Brain microvascular endothelial cell (primary cell): ENCODE results near the gene SYTL5.

Experiments used
- DNase-seq: peaks from one replicate; pipeline ENCODE4 v3.0.0-alpha.2; 2020
- H3K27ac ChIP-seq: fragments of 250-450 bp; sonication (Bioruptor Pico); 2 replicates; pipeline ENCODE4 v1.5.1; 2020; ENCODE audit warnings: mild to moderate bottlenecking, moderate library complexity
- H3K27me3 ChIP-seq: fragments of 250-450 bp; sonication (Bioruptor Pico); replicated peaks from 2 replicates; pipeline ENCODE4 v1.5.1; 2020; ENCODE audit warnings: mild to moderate bottlenecking
- H3K36me3 ChIP-seq: fragments of 250-450 bp; sonication (Bioruptor Pico); replicated peaks from 2 replicates; pipeline ENCODE4 v1.5.1; 2020; ENCODE audit warnings: mild to moderate bottlenecking
- H3K4me3 ChIP-seq: 2 replicates; pipeline ENCODE4 v1.5.1; 2011; ENCODE audit warnings: low read depth, mild to moderate bottlenecking, control low read depth, low read length, moderate library complexity
- CTCF ChIP-seq: IDR thresholded peaks from 2 replicates; pipeline ENCODE4 v1.5.1; 2011; ENCODE audit warnings: low read depth, mild to moderate bottlenecking, moderate library complexity, low read length, control low read depth, inconsistent platforms; ENCODE audit errors: missing control alignments
- in situ Hi-C: cut with HindIII; loops from 2 replicates; pipeline ENCODE4 v1.10.0; 2017; ENCODE audit warnings: low sequenced_read_pairs, low pct_ligation_motif_present

SYTL5 gene

GRCh38 chrX:38095971-38096529 is 89.7 kb downstream of the SYTL5 start:
- Histone ChIP-seq H3K27me3 (no peaks in the 10 kb centered on the region), H3K36me3 (no peaks in the 10 kb centered on the region), H3K4me3 (no peak overlapping the region), H3K27ac (no peak overlapping the region)
- in situ Hi-C loops: no loop called here
- peak; percentile 5 for DNase-seq
- TF ChIP-seq CTCF: no peak

GRCh38 chrX:38099688-38100087 is 93.3 kb downstream of the SYTL5 start:
- Histone ChIP-seq H3K27me3 (no peaks in the 10 kb centered on the region), H3K4me3 (no peak overlapping the region), H3K36me3 (no peaks in the 10 kb centered on the region), H3K27ac (no peak overlapping the region)
- DNase-seq: no peak
- no peak for TF ChIP-seq CTCF
- in situ Hi-C loops: no loop called here

- no peak for TF ChIP-seq CTCF
- H3K27ac ChIP-seq: no peak overlapping the region
- H3K27me3 ChIP-seq: no peaks in the 10 kb centered on the region
- no peak for DNase-seq
- H3K36me3 ChIP-seq: no peaks in the 10 kb centered on the region
- in situ Hi-C loops: no loop called here
- H3K4me3 ChIP-seq: no peak overlapping the region
Measured at GRCh38 chrX:38102240-38102639, 95.9 kb downstream of the SYTL5 start.

GRCh38 chrX:38102875-38103274 is 96.5 kb downstream of the SYTL5 start:
- Histone ChIP-seq H3K4me3 (no peak overlapping the region), H3K27ac (no peak overlapping the region), H3K27me3 (no peaks in the 10 kb centered on the region), H3K36me3 (no peaks in the 10 kb centered on the region)
- no peak for TF ChIP-seq CTCF
- in situ Hi-C loops: no loop called here
- no peak for DNase-seq

GRCh38 chrX:38103857-38104812 is 97.8 kb downstream of the SYTL5 start:
- Histone ChIP-seq H3K27ac (no peak overlapping the region), H3K36me3 (no peaks in the 10 kb centered on the region), H3K4me3 (no peak overlapping the region), H3K27me3 (no peaks in the 10 kb centered on the region)
- TF ChIP-seq CTCF: no peak
- DNase-seq: no peak
- in situ Hi-C loops: no loop called here
